SU-DHL-6 (cell line): ENCODE data around the gene PLCH1.

Experiments used
- EZH2phosphoT487 ChIP-seq: fragments of 200-600 bp; sonication (generic), shearing (Covaris generic); conservative IDR thresholded peaks from 2 replicates; pipeline ENCODE4 v1.6.1; 2018; ENCODE audit warnings: mild to moderate bottlenecking, antibody characterized with exemption, low read length, moderate library complexity, mixed read lengths
- TF ChIP-seq, protein P1 (sequence below): fragments of 200-600 bp; sonication (generic); IDR thresholded peaks from one replicate; pipeline ENCODE4 v1.5.1; 2017; ENCODE audit warnings: antibody characterized with exemption, mild to moderate bottlenecking, low read length, moderate library complexity; ENCODE audit not compliant: insufficient read depth, poor library complexity, severe bottlenecking

DNA sequence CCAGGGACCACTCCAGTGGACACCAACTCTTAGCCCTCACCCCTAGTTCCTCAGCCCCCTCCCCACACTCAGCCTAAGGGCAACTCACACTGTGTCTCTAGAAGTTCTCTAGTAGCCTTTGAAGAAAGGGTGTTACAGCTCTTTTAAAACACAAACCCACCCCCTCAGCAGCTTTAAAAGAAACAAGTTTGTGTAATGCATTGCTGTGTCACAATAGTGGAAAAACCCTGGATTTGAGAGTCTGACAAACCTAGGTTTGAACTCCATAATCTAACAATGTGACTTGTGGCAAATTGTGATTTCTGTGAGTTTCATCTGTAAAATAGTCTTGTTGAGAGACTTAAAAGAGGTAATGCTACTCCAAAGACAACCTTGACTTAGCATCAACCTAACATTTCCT, 54.0 kb downstream of the PLCH1 start:
- TF ChIP-seq, protein P1, sequence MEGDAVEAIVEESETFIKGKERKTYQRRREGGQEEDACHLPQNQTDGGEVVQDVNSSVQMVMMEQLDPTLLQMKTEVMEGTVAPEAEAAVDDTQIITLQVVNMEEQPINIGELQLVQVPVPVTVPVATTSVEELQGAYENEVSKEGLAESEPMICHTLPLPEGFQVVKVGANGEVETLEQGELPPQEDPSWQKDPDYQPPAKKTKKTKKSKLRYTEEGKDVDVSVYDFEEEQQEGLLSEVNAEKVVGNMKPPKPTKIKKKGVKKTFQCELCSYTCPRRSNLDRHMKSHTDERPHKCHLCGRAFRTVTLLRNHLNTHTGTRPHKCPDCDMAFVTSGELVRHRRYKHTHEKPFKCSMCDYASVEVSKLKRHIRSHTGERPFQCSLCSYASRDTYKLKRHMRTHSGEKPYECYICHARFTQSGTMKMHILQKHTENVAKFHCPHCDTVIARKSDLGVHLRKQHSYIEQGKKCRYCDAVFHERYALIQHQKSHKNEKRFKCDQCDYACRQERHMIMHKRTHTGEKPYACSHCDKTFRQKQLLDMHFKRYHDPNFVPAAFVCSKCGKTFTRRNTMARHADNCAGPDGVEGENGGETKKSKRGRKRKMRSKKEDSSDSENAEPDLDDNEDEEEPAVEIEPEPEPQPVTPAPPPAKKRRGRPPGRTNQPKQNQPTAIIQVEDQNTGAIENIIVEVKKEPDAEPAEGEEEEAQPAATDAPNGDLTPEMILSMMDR = no peak
- no peak for TF ChIP-seq EZH2phosphoT487
